ENCODE data around the gene SERPINB7. TPM values are rescaled to one million over a fixed set of nuclear protein-coding genes. Genes with fewer than 3 reads are reported as not detected.
"Not testable (repeated sequence)": the region's sequence is repeated elsewhere in the genome, so short reads cannot be mapped to it uniquely, and the experiment has no call there.

The SERPINB7 gene
- total and polyA plus RNA-seq, 2 experiments from 2014 or later = not detected

- H3K36me3 ChIP-seq (ENCODE audit: insufficient read depth) = no peaks in the 10 kb centered on the region
- no peak overlapping the region for H2AFZ ChIP-seq
- no peak overlapping the region for H3K27ac ChIP-seq (ENCODE audit: low read depth)
- Mint-ChIP-seq H3K27me3 (ENCODE audit: insufficient read depth, low read depth, poor library complexity) (no peaks in the 10 kb centered on the region), H3K27ac (no peak overlapping the region), H3K9me3 (peaks cover 33% of the 10 kb centered on the region), H3K36me3 (ENCODE audit: low read depth) (peaks cover 14% of the 10 kb centered on the region), H3K4me1 (peaks cover 3% of the 10 kb centered on the region; the same call in 1 of the 3 replicates), H3K4me3 (no peak overlapping the region)
- TF ChIP-seq ZNF331 (CRISPR knock-in tag; IDR thresholded peaks at IDR 0.05; ENCODE audit: low read depth) = no peak
- no peak for TF ChIP-seq POLR2AphosphoS5 (IDR thresholded peaks at IDR 0.05; ENCODE audit: low read depth)
- no peak for TF ChIP-seq CTCF (conservative IDR thresholded peaks at IDR 0.05; ENCODE audit: low read depth in 2 of 2)
- no peak for TF ChIP-seq EZH2 (IDR thresholded peaks at IDR 0.05; ENCODE audit: low read depth, unreplicated experiment)
- TF ChIP-seq EZH2phosphoT487 (IDR thresholded peaks at IDR 0.05; ENCODE audit: unreplicated experiment) = no peak
- H4K20me1 ChIP-seq (replicated peaks; ENCODE audit: insufficient read depth) = no peaks in the 10 kb centered on the region
- H3K4me2 ChIP-seq = no peak overlapping the region
- peaks cover 7% of the 10 kb centered on the region; the same call in 1 of the 2 replicates for H3K9me2 ChIP-seq (ENCODE audit: insufficient read depth)
- no peak for ATAC-seq
- no peaks in the 10 kb centered on the region for H3F3A ChIP-seq (replicated peaks; ENCODE audit: low read depth)
- no peak overlapping the region for H3K4me3 ChIP-seq
- DNase-seq (ENCODE audit: low spot score) = no peak
- no peaks in the 10 kb centered on the region for H3K79me2 ChIP-seq (replicated peaks; ENCODE audit: insufficient read depth)
- no peaks in the 10 kb centered on the region for H3K4me1 ChIP-seq (ENCODE audit: insufficient read depth)
- H3K27me3 ChIP-seq (ENCODE audit: insufficient read depth) = no peaks in the 10 kb centered on the region
These were observed 17.7 kb upstream of the SERPINB7 start for GRCh38 chr18:63757541-63757940.

GRCh38 chr18:63758615-63759240 lies 16.5 kb upstream of the SERPINB7 start:
- H3F3A ChIP-seq (replicated peaks; ENCODE audit: low read depth) = no peaks in the 10 kb centered on the region
- H2AFZ ChIP-seq = no peak overlapping the region
- ATAC-seq (no peak), DNase-seq (ENCODE audit: low spot score) (no peak)
- Mint-ChIP-seq H3K4me3 (no peak overlapping the region), H3K36me3 (ENCODE audit: low read depth) (peaks cover 14% of the 10 kb centered on the region), H3K27ac (no peak overlapping the region), H3K27me3 (ENCODE audit: insufficient read depth, low read depth, poor library complexity) (no peaks in the 10 kb centered on the region), H3K9me3 (peaks cover 33% of the 10 kb centered on the region), H3K4me1 (peaks cover 3% of the 10 kb centered on the region; the same call in 1 of the 3 replicates)
- H3K9me2 ChIP-seq (ENCODE audit: insufficient read depth) = peaks cover 7% of the 10 kb centered on the region; the same call in 1 of the 2 replicates
- no peak overlapping the region for H3K4me3 ChIP-seq
- H4K20me1 ChIP-seq (replicated peaks; ENCODE audit: insufficient read depth) = no peaks in the 10 kb centered on the region
- H3K79me2 ChIP-seq (replicated peaks; ENCODE audit: insufficient read depth) = no peaks in the 10 kb centered on the region
- no peak overlapping the region for H3K27ac ChIP-seq (ENCODE audit: low read depth)
- no peaks in the 10 kb centered on the region for H3K27me3 ChIP-seq (ENCODE audit: insufficient read depth)
- no peak overlapping the region for H3K4me2 ChIP-seq
- TF ChIP-seq EZH2phosphoT487 (IDR thresholded peaks at IDR 0.05; ENCODE audit: unreplicated experiment) = no peak
- TF ChIP-seq CTCF (conservative IDR thresholded peaks at IDR 0.05; ENCODE audit: low read depth in 2 of 2) = no peak
- no peak for TF ChIP-seq ZNF331 (CRISPR knock-in tag; IDR thresholded peaks at IDR 0.05; ENCODE audit: low read depth)
- no peak for TF ChIP-seq CREB1 (CRISPR knock-in tag; IDR thresholded peaks at IDR 0.05; ENCODE audit: low read depth)
- no peaks in the 10 kb centered on the region for H3K36me3 ChIP-seq (ENCODE audit: insufficient read depth)
- no peaks in the 10 kb centered on the region for H3K4me1 ChIP-seq (ENCODE audit: insufficient read depth)

GRCh38 chr18:63759786-63760185 lies 15.4 kb upstream of the SERPINB7 start:
- H3K36me3 ChIP-seq (ENCODE audit: insufficient read depth); H3K9me2 ChIP-seq (ENCODE audit: insufficient read depth); H3K27ac ChIP-seq (ENCODE audit: low read depth); H3K27me3 ChIP-seq (ENCODE audit: insufficient read depth); DNase-seq (ENCODE audit: low spot score); H3K4me3 ChIP-seq; ATAC-seq; H3K4me3 Mint-ChIP-seq; H3F3A ChIP-seq (replicated peaks; ENCODE audit: low read depth); H3K79me2 ChIP-seq (replicated peaks; ENCODE audit: insufficient read depth); H3K27me3 Mint-ChIP-seq (ENCODE audit: insufficient read depth, low read depth, poor library complexity); H3K27ac Mint-ChIP-seq; H3K4me1 ChIP-seq (ENCODE audit: insufficient read depth); H3K4me1 Mint-ChIP-seq; H3K4me2 ChIP-seq; H2AFZ ChIP-seq; H4K20me1 ChIP-seq (replicated peaks; ENCODE audit: insufficient read depth): not testable (repeated sequence)
- H3K36me3 Mint-ChIP-seq (ENCODE audit: low read depth) = peaks cover 14% of the 10 kb centered on the region
- peaks cover 31% of the 10 kb centered on the region for H3K9me3 Mint-ChIP-seq
